HCT116 (cell line): Measurements from ENCODE around the gene RALB. TPM values are rescaled to one million over a fixed set of nuclear protein-coding genes. Genes with fewer than 3 reads are reported as not detected.

ENCODE experiments used
- ATAC-seq: fragments of 200-7000 bp; cut with Tn5 transposase; 2 replicates; pipeline ENCODE4 v1.9.1; 2020; ENCODE audit warnings: mild to moderate bottlenecking, moderate library complexity
- BruUV-seq: library from RNA; stranded (reverse); fragments of 400-500 nt; replicated peaks from 2 replicates; lab custom pipeline; 2021; lab: Mats Ljungman, UMichigan
- CTCF ChIA-PET: fragments of 300-600 bp; sonication (Branson Sonifier 250); formaldehyde crosslinking; loops from one replicate; lab custom pipeline; 2021; ENCODE audit warnings: antibody characterized with exemption; lab: Charles Lee
- POLR2A ChIA-PET: fragments of 300-600, 350-600 bp; sonication (Branson Sonifier 250); formaldehyde crosslinking; loops from one replicate; lab custom pipeline; 2021; ENCODE audit warnings: antibody characterized with exemption; lab: Charles Lee
- RAD21 ChIA-PET, 2 experiments: fragments of 300-600 bp; sonication (Branson Sonifier 250); formaldehyde crosslinking; loops; one replicate each; lab custom pipeline; 2023; ENCODE audit warnings: low total read pairs in 2 of 2; ENCODE audit not compliant: uncharacterized antibody in 2 of 2, unreplicated experiment in 2 of 2, low non-redundant PET in 1 of 2; lab: Charles Lee
- DNase-seq: peaks from one replicate; pipeline ENCODE4 v3.0.0-alpha.2; 2010; ENCODE audit warnings: low read depth, low spot score
- H2AFZ ChIP-seq: fragments of 200-600 bp; shearing (Covaris generic), sonication (generic); 2 replicates; pipeline ENCODE4 v1.6.1; 2017; ENCODE audit warnings: low read depth, mixed run types, mixed read lengths, antibody characterized with exemption, low read length; ENCODE audit not compliant: poor library complexity, severe bottlenecking
- H3K27ac ChIP-seq: 2 replicates; pipeline ENCODE4 v1.5.1; 2012; ENCODE audit warnings: low read depth, low read length
- H3K27me3 ChIP-seq: fragments of 200-600 bp; sonication (generic); 2 replicates; pipeline ENCODE4 v1.6.1; 2016; ENCODE audit warnings: mixed run types, low read length, mixed read lengths; ENCODE audit not compliant: insufficient read depth
- H3K36me3 ChIP-seq, 2 experiments: fragments of 200-500 bp in 1 of 2; fragments of 200-600 bp in 1 of 2; sonication (Bioruptor generic) in 1 of 2; sonication (generic) in 1 of 2; 2 replicates each; pipeline versions ENCODE4 v1.5.1 to v1.6.1; 2014 to 2016; ENCODE audit warnings: low read length in 2 of 2, inconsistent platforms in 1 of 2, mixed read lengths in 1 of 2, mixed run types in 1 of 2; ENCODE audit not compliant: insufficient read depth in 2 of 2, control insufficient read depth in 1 of 2
- H3K4me1 ChIP-seq, 2 experiments: fragments of 200-600 bp in 1 of 2; sonication (generic) in 1 of 2; 2 replicates each; pipeline versions ENCODE4 v1.5.1 to v1.6.1; 2012 to 2017; ENCODE audit warnings: low read length in 2 of 2, inconsistent platforms in 1 of 2, mild to moderate bottlenecking in 1 of 2, mixed read lengths in 1 of 2, mixed run types in 1 of 2, moderate library complexity in 1 of 2; ENCODE audit not compliant: insufficient read depth in 2 of 2, control insufficient read depth in 1 of 2
- H3K4me2 ChIP-seq: fragments of 200-600 bp; sonication (generic); 2 replicates; pipeline ENCODE4 v1.6.1; 2017; ENCODE audit warnings: mixed run types, low read length, mixed read lengths
- H3K4me3 ChIP-seq, 2 experiments: fragments of 200-600 bp in 1 of 2; sonication (generic) in 1 of 2; replicated peaks in 1 of 2; 2 replicates each; pipeline ENCODE4 v1.5.1; 2011 to 2016; ENCODE audit warnings: low read length in 2 of 2, control low read depth in 1 of 2, low read depth in 1 of 2, mild to moderate bottlenecking in 1 of 2, mixed read lengths in 1 of 2, mixed run types in 1 of 2
- H3K79me2 ChIP-seq: fragments of 200-600 bp; sonication (generic); 2 replicates; pipeline ENCODE4 v1.6.1; 2017; ENCODE audit warnings: mild to moderate bottlenecking, mixed run types, low read length, moderate library complexity, mixed read lengths; ENCODE audit not compliant: insufficient read depth
- H3K9ac ChIP-seq: fragments of 200-600 bp; sonication (generic); 2 replicates; pipeline ENCODE4 v1.6.1; 2016; ENCODE audit warnings: low read length, mixed read lengths
- H3K9me2 ChIP-seq: fragments of 200-600 bp; sonication (generic), shearing (Covaris generic); 2 replicates; pipeline ENCODE4 v1.6.1; 2017; ENCODE audit warnings: mixed run types, mild to moderate bottlenecking, moderate library complexity; ENCODE audit not compliant: insufficient read depth
- H3K9me3 ChIP-seq, 2 experiments: fragments of 200-500 bp in 1 of 2; fragments of 200-600 bp in 1 of 2; sonication (Bioruptor generic) in 1 of 2; sonication (generic) in 1 of 2; 2 replicates each; pipeline ENCODE4 v1.6.1; 2014 to 2017; ENCODE audit warnings: low read length in 2 of 2, mixed read lengths in 2 of 2, inconsistent platforms in 1 of 2, low read depth in 1 of 2, mild to moderate bottlenecking in 1 of 2, mixed run types in 1 of 2, moderate library complexity in 1 of 2; ENCODE audit not compliant: control insufficient read depth in 1 of 2, insufficient read depth in 1 of 2
- H4K20me1 ChIP-seq: fragments of 200-600 bp; sonication (generic), shearing (Covaris generic); 2 replicates; pipeline ENCODE4 v1.6.1; 2017; ENCODE audit warnings: mixed run types, mild to moderate bottlenecking, moderate library complexity; ENCODE audit not compliant: insufficient read depth
- ATF3 ChIP-seq: IDR thresholded peaks from 2 replicates; pipeline ENCODE4 v1.6.1; 2012
- CBX3 ChIP-seq: IDR thresholded peaks from 2 replicates; pipeline ENCODE4 v1.6.1; 2012; ENCODE audit warnings: low read depth
- CEBPB ChIP-seq: IDR thresholded peaks from 2 replicates; pipeline ENCODE4 v1.6.1; 2012; ENCODE audit warnings: low read depth
- CTCF ChIP-seq, 3 experiments: fragments of 200-600 bp in 1 of 3; sonication (generic) in 1 of 3; IDR thresholded peaks in 2 of 3; conservative IDR thresholded peaks in 1 of 3; 2 replicates each; pipeline ENCODE4 v1.5.1; 2012 to 2017; ENCODE audit warnings: low read depth in 2 of 3, low read length in 2 of 3, antibody characterized with exemption in 1 of 3, borderline replicate concordance in 1 of 3, control low read depth in 1 of 3, mild to moderate bottlenecking in 1 of 3, mixed read lengths in 1 of 3, mixed run types in 1 of 3, moderate library complexity in 1 of 3; ENCODE audit not compliant: insufficient read depth in 1 of 3
- EGR1 ChIP-seq: IDR thresholded peaks from 2 replicates; pipeline ENCODE4 v1.6.1; 2012; ENCODE audit warnings: low read depth
- ELF1 ChIP-seq: IDR thresholded peaks from 2 replicates; pipeline ENCODE4 v1.6.1; 2012; ENCODE audit warnings: low read depth, borderline replicate concordance
- EZH2 ChIP-seq: fragments of 200-600 bp; sonication (generic); IDR thresholded peaks from 2 replicates; pipeline ENCODE4 v1.6.1; 2017; ENCODE audit warnings: antibody characterized with exemption, mixed run types
- EZH2phosphoT487 ChIP-seq: fragments of 200-600 bp; IDR thresholded peaks from 2 replicates; pipeline ENCODE4 v1.6.1; 2018; ENCODE audit warnings: antibody characterized with exemption, borderline replicate concordance
- FOSL1 ChIP-seq: IDR thresholded peaks from 2 replicates; pipeline ENCODE4 v1.6.1; 2012; ENCODE audit warnings: low read depth
- POLR2A ChIP-seq: IDR thresholded peaks from 2 replicates; pipeline ENCODE4 v1.7.0; 2011; ENCODE audit warnings: borderline replicate concordance; ENCODE audit not compliant: insufficient read depth, insufficient read length; ENCODE audit errors: extremely low read depth
- RAD21 ChIP-seq: IDR thresholded peaks from 2 replicates; pipeline ENCODE4 v1.6.1; 2012; ENCODE audit warnings: low read depth, mild to moderate bottlenecking
- REST ChIP-seq: IDR thresholded peaks from 2 replicates; pipeline ENCODE4 v1.6.1; 2012; ENCODE audit warnings: low read depth
- SIN3A ChIP-seq: IDR thresholded peaks from 2 replicates; pipeline ENCODE4 v1.6.1; 2012; ENCODE audit warnings: low read depth
- SP1 ChIP-seq: IDR thresholded peaks from 2 replicates; pipeline ENCODE4 v1.6.1; 2012; ENCODE audit warnings: low read depth
- SRF ChIP-seq: IDR thresholded peaks from 2 replicates; pipeline ENCODE4 v1.6.1; 2012; ENCODE audit warnings: low read depth
- TCF7L2 ChIP-seq: IDR thresholded peaks from 2 replicates; pipeline ENCODE4 v1.7.0; 2011; ENCODE audit warnings: borderline replicate concordance, inconsistent platforms; ENCODE audit not compliant: insufficient read depth, insufficient read length; ENCODE audit errors: extremely low read depth
- ZBTB33 ChIP-seq: IDR thresholded peaks from 2 replicates; pipeline ENCODE4 v1.6.1; 2011; ENCODE audit warnings: mild to moderate bottlenecking, low read length, moderate library complexity; ENCODE audit not compliant: insufficient replicate concordance; ENCODE audit errors: extremely low read depth
- ZFX ChIP-seq: fragments of 450-650 bp; IDR thresholded peaks from 2 replicates; pipeline ENCODE4 v1.6.1; 2017
- intact Hi-C: fragments of 100-400 bp; cut with micrococcal nuclease; formaldehyde crosslinking; loops from 2 replicates; pipeline ENCODE4 v1.10.0; 2022
- total RNA-seq: library from RNA; stranded (reverse); gene quantifications from one replicate; pipeline ENCODE4 v1.2.1, GENCODE V29; 2021; ENCODE audit not compliant: unreplicated experiment

Gene RALB
- total RNA-seq, 1 experiment from 2014 or later, result 42.8 TPM

- H2AFZ ChIP-seq, result no peak overlapping the region
- no peak overlapping the region for H3K4me3 ChIP-seq
- peaks cover 57% of the 10 kb centered on the region for H3K79me2 ChIP-seq
- no peak overlapping the region for H3K27ac ChIP-seq
- H3K9me3 ChIP-seq, result no peaks in the 10 kb centered on the region
- CTCF ChIA-PET, result no interaction called here
- no peaks in the 10 kb centered on the region for H3K9me2 ChIP-seq
- no peak overlapping the region for H3K9ac ChIP-seq
- no peaks in the 10 kb centered on the region for H4K20me1 ChIP-seq
- BruUV-seq, result no TSS peak
- intact Hi-C loops, result no loop called here
- H3K4me2 ChIP-seq, result no peak overlapping the region
- DNase-seq (no peak), ATAC-seq (no peak)
- no peaks in the 10 kb centered on the region for H3K27me3 ChIP-seq
- RAD21 ChIA-PET, result no interaction called here
- H3K4me1 ChIP-seq, result peaks cover 0 to 15% of the 10 kb centered on the region in 2 experiments; a peak in 1 of 4 replicates
- POLR2A ChIA-PET, result no interaction called here
- TF ChIP-seq ATF3 (no peak), EZH2 (no peak), EGR1 (no peak), REST (no peak), ELF1 (no peak), SP1 (no peak), EZH2phosphoT487 (no peak), POLR2A (no peak), FOSL1 (no peak), CTCF (IDR thresholded peaks at IDR 0.05 in 2 of 3, conservative IDR thresholded peaks at IDR 0.05 in 1 of 3; ENCODE audit: borderline replicate concordance in 1 of 3, insufficient read depth in 1 of 3, low read depth in 2 of 3, low read length in 2 of 3) (no peak), CBX3 (no peak), TCF7L2 (no peak), SRF (no peak), SIN3A (no peak), RAD21 (no peak), ZBTB33 (no peak), ZFX (no peak), CEBPB (no peak)
- TF ChIP-seq, all 23 proteins: peak for 0
- no peaks in the 10 kb centered on the region for H3K36me3 ChIP-seq
Measured at GRCh38 chr2:120261387-120262006, 8.8 kb downstream of the RALB start.
